ENCODE data around the gene UROC1.

DNA sequence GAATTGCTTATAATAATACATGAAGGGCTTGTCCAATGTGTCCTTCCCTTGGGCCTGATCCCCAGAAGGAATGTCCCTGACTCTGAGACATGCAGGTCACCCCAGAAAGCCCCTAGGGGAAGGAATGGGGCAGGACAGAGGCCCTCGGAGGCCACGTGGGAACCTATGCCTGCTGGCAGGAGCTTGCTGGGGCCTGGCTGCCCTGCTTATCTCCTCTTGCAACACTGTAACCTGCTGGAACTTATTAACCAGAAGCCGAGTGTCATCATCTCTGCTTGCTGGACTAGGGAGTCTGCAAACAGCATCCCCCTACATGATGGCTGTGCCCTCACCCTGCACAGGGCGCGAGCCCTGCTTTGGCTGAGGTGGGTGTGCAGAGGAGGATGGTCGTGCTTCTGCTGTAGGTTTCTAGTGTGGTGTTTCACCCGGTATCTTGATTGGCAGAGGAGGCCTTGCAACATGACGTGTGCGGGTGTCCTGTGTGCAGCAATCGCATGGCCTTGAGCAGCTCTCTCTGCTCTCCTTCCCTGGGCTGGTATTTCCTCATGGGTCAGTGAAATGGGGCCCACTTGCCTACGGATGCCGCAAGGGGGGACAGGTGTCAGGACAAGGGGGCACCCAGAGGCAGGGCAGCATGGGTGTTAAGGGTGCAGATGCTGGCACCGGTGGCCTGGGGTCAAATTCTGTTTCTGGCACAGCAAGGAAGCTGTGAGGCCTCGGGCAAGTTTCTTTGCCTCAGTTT lies 11.4 kb upstream of the UROC1 start:
- TF ChIP-seq POLR2A (IDR thresholded peaks at IDR 0.05): no peak
- TF ChIP-seq, protein P1, sequence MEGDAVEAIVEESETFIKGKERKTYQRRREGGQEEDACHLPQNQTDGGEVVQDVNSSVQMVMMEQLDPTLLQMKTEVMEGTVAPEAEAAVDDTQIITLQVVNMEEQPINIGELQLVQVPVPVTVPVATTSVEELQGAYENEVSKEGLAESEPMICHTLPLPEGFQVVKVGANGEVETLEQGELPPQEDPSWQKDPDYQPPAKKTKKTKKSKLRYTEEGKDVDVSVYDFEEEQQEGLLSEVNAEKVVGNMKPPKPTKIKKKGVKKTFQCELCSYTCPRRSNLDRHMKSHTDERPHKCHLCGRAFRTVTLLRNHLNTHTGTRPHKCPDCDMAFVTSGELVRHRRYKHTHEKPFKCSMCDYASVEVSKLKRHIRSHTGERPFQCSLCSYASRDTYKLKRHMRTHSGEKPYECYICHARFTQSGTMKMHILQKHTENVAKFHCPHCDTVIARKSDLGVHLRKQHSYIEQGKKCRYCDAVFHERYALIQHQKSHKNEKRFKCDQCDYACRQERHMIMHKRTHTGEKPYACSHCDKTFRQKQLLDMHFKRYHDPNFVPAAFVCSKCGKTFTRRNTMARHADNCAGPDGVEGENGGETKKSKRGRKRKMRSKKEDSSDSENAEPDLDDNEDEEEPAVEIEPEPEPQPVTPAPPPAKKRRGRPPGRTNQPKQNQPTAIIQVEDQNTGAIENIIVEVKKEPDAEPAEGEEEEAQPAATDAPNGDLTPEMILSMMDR (IDR thresholded peaks at IDR 0.05): no peak

All from prostate gland (tissue), 2 donors.